PFSK-1 (cell line): ENCODE data around the gene CNPPD1.

Experiments used
- FOXP2 ChIP-seq: optimal IDR thresholded peaks from 2 replicates; pipeline ENCODE3; 2011; ENCODE audit warnings: borderline replicate concordance, control low read depth, inconsistent platforms; ENCODE audit not compliant: insufficient read depth; ENCODE audit errors: extremely low read length, extremely low read depth
- POLR2AphosphoS5 ChIP-seq: IDR thresholded peaks from 2 replicates; pipeline ENCODE4 v1.6.1; 2012; ENCODE audit warnings: low read depth, mild to moderate bottlenecking, control low read depth, low read length, moderate library complexity
- REST ChIP-seq, 2 experiments: IDR thresholded peaks; 2 replicates each; pipeline versions ENCODE4 v1.6.1 to v1.8.0; 2011 to 2012; ENCODE audit warnings: low read depth in 2 of 2, low read length in 2 of 2, control low read depth in 1 of 2, inconsistent platforms in 1 of 2, mild to moderate bottlenecking in 1 of 2, moderate library complexity in 1 of 2; ENCODE audit not compliant: insufficient read depth in 1 of 2
- SIN3A ChIP-seq: IDR thresholded peaks from 2 replicates; pipeline ENCODE4 v1.6.1; 2012; ENCODE audit warnings: mild to moderate bottlenecking, low read length, moderate library complexity, borderline replicate concordance; ENCODE audit not compliant: insufficient read depth
- TAF1 ChIP-seq: IDR thresholded peaks from 2 replicates; pipeline ENCODE4 v1.6.1; 2012; ENCODE audit warnings: low read length, control low read depth, borderline replicate concordance; ENCODE audit not compliant: insufficient read depth

Gene CNPPD1

GRCh38 chr2:219158025-219158424 lies 18.7 kb downstream of the CNPPD1 start:
- TF ChIP-seq POLR2AphosphoS5 = no peak
- no peak for TF ChIP-seq FOXP2
- no peak for TF ChIP-seq SIN3A
- TF ChIP-seq TAF1 = no peak
- TF ChIP-seq REST (IDR thresholded peaks at IDR 0.05; ENCODE audit: insufficient read depth in 1 of 2, low read depth in 2 of 2, low read length in 2 of 2) = no peak

GRCh38 chr2:219157396-219157795 lies 19.3 kb downstream of the CNPPD1 start:
- no peak for TF ChIP-seq REST (IDR thresholded peaks at IDR 0.05; ENCODE audit: insufficient read depth in 1 of 2, low read depth in 2 of 2, low read length in 2 of 2)
- no peak for TF ChIP-seq TAF1
- no peak for TF ChIP-seq SIN3A
- TF ChIP-seq FOXP2 = no peak
- no peak for TF ChIP-seq POLR2AphosphoS5

- TF ChIP-seq TAF1 (no peak), REST (IDR thresholded peaks at IDR 0.05; ENCODE audit: insufficient read depth in 1 of 2, low read depth in 2 of 2, low read length in 2 of 2) (no peak), FOXP2 (no peak), POLR2AphosphoS5 (no peak), SIN3A (no peak)
These were observed 21.6 kb downstream of the CNPPD1 start for GRCh38 chr2:219155054-219155644.

- TF ChIP-seq REST (IDR thresholded peaks at IDR 0.05; ENCODE audit: insufficient read depth in 1 of 2, low read depth in 2 of 2, low read length in 2 of 2) (no peak), SIN3A (no peak), FOXP2 (no peak), TAF1 (no peak), POLR2AphosphoS5 (no peak)
These were observed 27.1 kb downstream of the CNPPD1 start for GRCh38 chr2:219149667-219150066.

- TF ChIP-seq FOXP2 = no peak
- TF ChIP-seq TAF1 = no peak
- no peak for TF ChIP-seq REST (IDR thresholded peaks at IDR 0.05; ENCODE audit: insufficient read depth in 1 of 2, low read depth in 2 of 2, low read length in 2 of 2)
- no peak for TF ChIP-seq POLR2AphosphoS5
- TF ChIP-seq SIN3A = no peak
These were observed 34.4 kb downstream of the CNPPD1 start for GRCh38 chr2:219142329-219142728.
